ENCODE data around the gene KITLG. TPM values are rescaled to one million over a fixed set of nuclear protein-coding genes. Genes with fewer than 3 reads are reported as not detected.

Gene KITLG
- total and polyA plus RNA-seq, 8 donors: 1.5 to 14.3 (median 5.1) TPM

DNA sequence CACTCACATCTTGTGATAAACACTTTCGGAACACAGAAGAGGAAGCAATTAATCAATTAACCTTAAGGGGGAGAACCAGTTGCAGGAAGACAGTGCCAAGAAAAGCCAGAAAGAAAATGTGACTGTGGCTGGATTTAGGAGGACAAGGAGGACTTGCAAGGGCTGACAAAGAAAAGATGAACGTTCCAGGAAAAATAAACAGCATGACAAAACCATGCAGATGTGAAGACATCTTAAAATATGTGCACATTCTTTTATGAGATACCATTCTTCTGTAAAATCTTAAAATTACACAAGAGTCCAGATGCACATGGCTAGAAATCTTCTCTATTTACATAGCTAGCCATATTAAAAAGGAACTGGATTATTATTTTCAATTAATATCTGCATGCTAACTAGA is 33.4 kb downstream of the KITLG start:
- FAIRE-seq (no peak), DNase-seq (no peak), ATAC-seq (no peak)
- intact Hi-C loops (cut with DNase I): no loop called here
- Histone ChIP-seq H3K4me3 (no peak overlapping the region), H3K9me3 (no peaks in the 10 kb centered on the region), H3K4me1 (peaks cover 0 to 8% (median 0%) of the 10 kb centered on the region in 3 donors), H3K27me3 (no peaks in the 10 kb centered on the region), H3K27ac (no peak overlapping the region), H3K36me3 (no peaks in the 10 kb centered on the region)
- 4 to 8% methylated on average over 2 of the region's 2 CpGs for WGBS, 2 donors
- TF ChIP-seq, protein P1, sequence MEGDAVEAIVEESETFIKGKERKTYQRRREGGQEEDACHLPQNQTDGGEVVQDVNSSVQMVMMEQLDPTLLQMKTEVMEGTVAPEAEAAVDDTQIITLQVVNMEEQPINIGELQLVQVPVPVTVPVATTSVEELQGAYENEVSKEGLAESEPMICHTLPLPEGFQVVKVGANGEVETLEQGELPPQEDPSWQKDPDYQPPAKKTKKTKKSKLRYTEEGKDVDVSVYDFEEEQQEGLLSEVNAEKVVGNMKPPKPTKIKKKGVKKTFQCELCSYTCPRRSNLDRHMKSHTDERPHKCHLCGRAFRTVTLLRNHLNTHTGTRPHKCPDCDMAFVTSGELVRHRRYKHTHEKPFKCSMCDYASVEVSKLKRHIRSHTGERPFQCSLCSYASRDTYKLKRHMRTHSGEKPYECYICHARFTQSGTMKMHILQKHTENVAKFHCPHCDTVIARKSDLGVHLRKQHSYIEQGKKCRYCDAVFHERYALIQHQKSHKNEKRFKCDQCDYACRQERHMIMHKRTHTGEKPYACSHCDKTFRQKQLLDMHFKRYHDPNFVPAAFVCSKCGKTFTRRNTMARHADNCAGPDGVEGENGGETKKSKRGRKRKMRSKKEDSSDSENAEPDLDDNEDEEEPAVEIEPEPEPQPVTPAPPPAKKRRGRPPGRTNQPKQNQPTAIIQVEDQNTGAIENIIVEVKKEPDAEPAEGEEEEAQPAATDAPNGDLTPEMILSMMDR (IDR thresholded peaks at IDR 0.05): no peak

DNA sequence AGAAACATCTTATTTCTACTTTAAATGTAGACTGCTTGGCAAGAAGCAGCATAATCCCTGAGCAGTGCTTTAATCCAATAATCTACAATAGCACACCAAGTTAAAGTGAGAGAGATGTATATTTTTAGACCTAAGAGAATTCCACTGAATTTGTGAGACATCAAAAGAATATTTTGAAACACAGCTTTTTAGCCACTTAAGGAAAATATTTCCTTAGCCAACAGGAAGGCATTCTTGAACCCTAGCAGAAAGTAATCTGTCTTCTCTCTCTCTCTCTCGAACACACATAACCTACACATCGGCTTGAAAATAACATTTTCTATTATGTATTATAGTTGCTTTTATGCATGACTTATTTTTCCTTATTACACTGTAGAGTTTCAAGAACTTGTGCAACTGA is 34.0 kb downstream of the KITLG start:
- TF ChIP-seq, protein P1 (IDR thresholded peaks at IDR 0.05): no peak
- no peak for FAIRE-seq
- intact Hi-C loops (cut with DNase I): no loop called here
- WGBS, 2 donors: 78 to 87% methylated on average over 2 of the region's 2 CpGs
- no peaks in the 10 kb centered on the region for H3K36me3 ChIP-seq
- H3K4me1 ChIP-seq: peaks cover 0 to 8% (median 3%) of the 10 kb centered on the region in 3 donors
- no peak overlapping the region for H3K27ac ChIP-seq
- no peak for DNase-seq
- ATAC-seq: no peak
- H3K4me3 ChIP-seq: no peak overlapping the region
- no peaks in the 10 kb centered on the region for H3K27me3 ChIP-seq
- no peaks in the 10 kb centered on the region for H3K9me3 ChIP-seq

- no peak for ATAC-seq
- FAIRE-seq: no peak
- no peaks in the 10 kb centered on the region for H3K36me3 ChIP-seq
- TF ChIP-seq, protein P1 (IDR thresholded peaks at IDR 0.05): no peak
- peaks cover 0 to 10% (median 8%) of the 10 kb centered on the region in 3 donors for H3K4me1 ChIP-seq
- intact Hi-C loops (cut with DNase I): no loop called here
- no peak for DNase-seq
- no peaks in the 10 kb centered on the region for H3K27me3 ChIP-seq
- H3K4me3 ChIP-seq: no peak overlapping the region
- H3K27ac ChIP-seq: no peak overlapping the region
- WGBS, 2 donors: 94 to 95% methylated on average over 10 of the region's 10 CpGs
- no peaks in the 10 kb centered on the region for H3K9me3 ChIP-seq
Measured at GRCh38 chr12:88544991-88545980, 35.0 kb downstream of the KITLG start.

DNA sequence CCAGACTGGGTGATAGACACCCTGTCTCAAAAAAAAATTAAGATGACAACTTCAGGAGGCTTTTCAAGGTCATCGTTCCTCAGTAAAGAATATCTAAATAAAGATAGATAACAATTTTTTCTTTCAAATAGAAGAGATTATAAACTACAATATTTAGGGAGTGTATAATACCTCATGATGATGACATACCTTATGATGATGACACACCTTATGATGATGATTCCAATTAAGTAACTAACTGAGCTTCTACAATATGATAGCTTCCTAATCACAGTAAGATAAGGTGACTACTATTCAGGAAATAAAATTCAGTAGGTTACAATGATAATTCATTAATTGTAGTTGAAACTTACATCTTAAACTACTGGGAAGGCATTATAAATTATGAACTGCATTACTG is 40.4 kb downstream of the KITLG start:
- Histone ChIP-seq H3K4me3 (no peak overlapping the region), H3K27ac (no peak overlapping the region), H3K36me3 (no peaks in the 10 kb centered on the region), H3K27me3 (no peaks in the 10 kb centered on the region), H3K9me3 (no peaks in the 10 kb centered on the region), H3K4me1 (peaks cover 0 to 10% (median 0%) of the 10 kb centered on the region in 3 donors)
- TF ChIP-seq, protein P1 (IDR thresholded peaks at IDR 0.05): no peak
- 0% methylated on average over 1 of the region's 1 CpG for WGBS, 2 donors
- intact Hi-C loops (cut with DNase I): no loop called here
- no peak for FAIRE-seq
- no peak for DNase-seq
- no peak for ATAC-seq

- TF ChIP-seq, protein P1 (IDR thresholded peaks at IDR 0.05): no peak
- WGBS, 2 donors: 84 to 87% methylated on average over 2 of the region's 2 CpGs
- FAIRE-seq (no peak), ATAC-seq (no peak), DNase-seq (no peak)
- H3K4me1 ChIP-seq: peaks cover 0 to 10% (median 0%) of the 10 kb centered on the region in 3 donors
- no peaks in the 10 kb centered on the region for H3K36me3 ChIP-seq
- no peak overlapping the region for H3K27ac ChIP-seq
- no peak overlapping the region for H3K4me3 ChIP-seq
- H3K27me3 ChIP-seq: no peaks in the 10 kb centered on the region
- no peaks in the 10 kb centered on the region for H3K9me3 ChIP-seq
- intact Hi-C loops (cut with DNase I): no loop called here
Measured at GRCh38 chr12:88538697-88539096, 41.6 kb downstream of the KITLG start.

Data from pancreas (tissue), 10 donors.